Measurements from ENCODE around the gene UMODL1. TPM values are rescaled to one million over a fixed set of nuclear protein-coding genes. Genes with fewer than 3 reads are reported as not detected.

The UMODL1 gene
- total RNA-seq, 4 donors from 2014 or later, result not detected

DNA sequence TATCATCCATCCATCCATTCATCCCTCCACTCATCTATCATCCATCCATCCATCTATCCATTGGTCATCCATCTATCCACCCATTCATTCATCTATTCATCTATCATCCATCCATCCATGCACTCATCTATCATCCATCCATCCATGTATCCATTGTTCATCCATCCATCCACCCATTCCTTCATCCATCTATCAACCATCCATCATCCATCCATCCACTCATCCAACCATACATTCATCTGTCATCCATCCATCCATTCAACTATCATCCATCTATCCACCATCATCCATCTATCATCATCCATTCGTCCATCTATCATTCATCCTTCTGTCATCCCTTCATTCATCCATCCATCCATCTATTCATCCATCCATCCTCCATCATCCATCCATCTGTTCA lies 61.1 kb downstream of the UMODL1 start:
- no peak for TF ChIP-seq POLR2A (IDR thresholded peaks at IDR 0.05)
- TF ChIP-seq EP300 (IDR thresholded peaks at IDR 0.05), result no peak
- TF ChIP-seq CTCF (IDR thresholded peaks at IDR 0.05), result no peak
- no peak for DNase-seq (ENCODE audit: low spot score in 2 of 2)
- Histone ChIP-seq H3K9me3 (no peaks in the 10 kb centered on the region), H3K27me3 (no peaks in the 10 kb centered on the region), H3K36me3 (no peaks in the 10 kb centered on the region), H3K4me3 (no peak overlapping the region), H3K4me1 (no peaks in the 10 kb centered on the region), H3K27ac (no peak overlapping the region)
- WGBS, 2 donors, result 0 to 98% methylated on average over 1 of the region's 1 CpG

DNA sequence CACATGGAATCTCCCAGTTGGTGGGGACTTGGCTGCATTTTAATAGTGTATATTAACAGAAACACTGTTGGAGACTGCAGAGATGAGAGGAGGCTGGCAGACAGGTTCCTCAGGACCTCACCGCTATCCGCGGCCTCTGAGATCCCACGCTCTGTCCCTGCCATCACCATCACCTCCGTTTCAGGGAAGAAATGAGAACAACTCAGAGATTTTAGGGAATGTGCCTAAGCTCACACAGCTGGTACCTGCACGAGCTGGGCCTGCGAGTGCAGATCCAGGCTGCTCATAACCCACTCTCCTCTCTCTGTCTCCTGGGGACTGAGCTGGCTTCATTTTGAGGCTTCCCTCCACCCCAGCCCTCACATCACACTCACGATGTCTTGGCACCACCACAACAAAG lies 62.0 kb downstream of the UMODL1 start:
- WGBS, 2 donors, result 82 to 93% methylated on average over 8 of the region's 8 CpGs
- no peaks in the 10 kb centered on the region for H3K9me3 ChIP-seq
- DNase-seq (ENCODE audit: low spot score in 2 of 2), result no peak
- TF ChIP-seq CTCF (IDR thresholded peaks at IDR 0.05) (no peak), EP300 (IDR thresholded peaks at IDR 0.05) (no peak), POLR2A (IDR thresholded peaks at IDR 0.05) (no peak)
- H3K36me3 ChIP-seq, result no peaks in the 10 kb centered on the region
- H3K27ac ChIP-seq, result no peak overlapping the region
- no peaks in the 10 kb centered on the region for H3K4me1 ChIP-seq
- H3K4me3 ChIP-seq, result no peak overlapping the region
- H3K27me3 ChIP-seq, result no peaks in the 10 kb centered on the region

DNA sequence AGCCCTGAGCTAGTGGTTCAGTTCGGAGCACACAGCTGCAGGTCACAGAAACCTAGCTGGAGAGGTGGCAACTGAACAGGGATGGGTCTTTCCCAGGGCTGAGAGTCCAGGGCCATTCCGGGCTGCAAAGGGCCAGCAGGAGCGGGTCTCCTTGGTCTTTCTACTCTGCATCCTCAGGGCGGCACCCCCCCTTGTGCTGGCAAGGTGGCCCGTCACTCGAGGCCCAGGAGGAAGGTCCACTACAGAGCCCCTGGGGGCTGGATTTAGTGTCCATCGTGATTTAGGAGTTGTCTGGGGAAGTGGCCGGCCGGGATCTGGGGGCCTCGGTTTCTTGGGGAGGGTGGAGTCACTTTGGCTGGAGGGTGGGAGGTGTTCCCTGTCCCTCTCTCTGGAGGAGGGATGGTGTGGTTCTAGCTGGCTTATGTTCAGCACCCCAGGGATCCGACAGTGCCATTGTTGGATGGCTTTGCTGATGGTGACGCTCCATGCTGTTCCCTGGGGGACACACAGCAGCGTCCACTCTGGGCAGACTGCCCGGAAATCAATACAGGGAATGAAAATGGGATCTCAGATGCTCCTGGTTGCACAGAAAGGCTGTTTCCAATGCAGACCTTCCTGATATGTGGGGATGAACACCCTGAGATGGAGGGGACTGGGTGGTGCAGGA lies 64.4 kb downstream of the UMODL1 start:
- no peaks in the 10 kb centered on the region for H3K36me3 ChIP-seq
- TF ChIP-seq CTCF (IDR thresholded peaks at IDR 0.05) (no peak), POLR2A (IDR thresholded peaks at IDR 0.05) (no peak), EP300 (IDR thresholded peaks at IDR 0.05) (no peak)
- no peak for DNase-seq (ENCODE audit: low spot score in 2 of 2)
- H3K27me3 ChIP-seq, result no peaks in the 10 kb centered on the region
- no peak overlapping the region for H3K4me3 ChIP-seq
- H3K27ac ChIP-seq, result no peak overlapping the region
- no peaks in the 10 kb centered on the region for H3K4me1 ChIP-seq
- 57 to 59% methylated on average over 7 to 14 of the region's 14 CpGs for WGBS, 2 donors
- no peaks in the 10 kb centered on the region for H3K9me3 ChIP-seq

DNA sequence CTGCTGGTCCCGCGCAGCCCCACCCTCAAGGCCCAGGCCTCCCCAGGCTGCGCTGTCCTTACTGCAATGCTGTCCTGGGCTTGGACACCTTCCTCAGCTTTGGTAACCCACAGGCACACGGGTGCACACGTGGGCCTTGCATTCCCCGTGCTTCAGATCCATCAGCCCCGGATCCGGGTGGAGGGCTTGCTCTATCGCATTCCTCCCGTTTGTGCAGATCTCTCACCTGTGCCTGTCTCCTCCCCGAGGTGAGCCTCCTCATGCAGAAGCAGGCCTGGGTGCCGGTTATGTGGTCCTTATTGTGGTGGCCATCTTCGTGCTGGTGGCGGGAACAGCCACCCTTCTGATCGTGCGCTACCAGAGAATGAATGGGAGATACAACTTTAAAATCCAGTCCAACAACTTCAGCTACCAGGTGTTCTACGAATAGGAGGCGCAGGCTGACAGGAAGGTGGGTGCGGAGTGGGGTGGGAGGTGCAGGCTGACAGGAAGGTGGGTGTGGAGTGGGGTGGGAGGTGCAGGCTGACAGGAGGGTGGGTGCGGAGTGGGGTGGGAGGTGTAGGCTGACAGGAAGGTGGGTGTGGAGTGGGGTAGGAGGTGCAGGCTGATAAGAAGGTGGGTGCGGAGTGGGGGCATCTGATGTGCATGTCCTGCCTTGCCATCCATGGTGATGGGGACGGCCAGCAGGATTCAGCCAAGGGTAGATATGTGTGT lies 66.2 kb downstream of the UMODL1 start:
- WGBS, 2 donors, result 87 to 91% methylated on average over 22 of the region's 22 CpGs

More for the DNA sequence above, 66.2 kb downstream of the UMODL1 start:
- DNase-seq (ENCODE audit: low spot score in 2 of 2), result no peak
- Histone ChIP-seq H3K9me3 (no peaks in the 10 kb centered on the region), H3K27me3 (no peaks in the 10 kb centered on the region), H3K4me1 (no peaks in the 10 kb centered on the region), H3K27ac (no peak overlapping the region), H3K36me3 (no peaks in the 10 kb centered on the region), H3K4me3 (no peak overlapping the region)
- TF ChIP-seq CTCF (IDR thresholded peaks at IDR 0.05) (no peak), POLR2A (IDR thresholded peaks at IDR 0.05) (no peak), EP300 (IDR thresholded peaks at IDR 0.05) (no peak)

Measured in tibial nerve (tissue), 4 donors.